SH-SY5Y (cell line): ENCODE data around the gene FOXD3.

Experiments
- GATA2 ChIP-seq: IDR thresholded peaks from 2 replicates; pipeline ENCODE4 v1.6.1; 2011; ENCODE audit warnings: mild to moderate bottlenecking, low read depth, low read length
- GATA3 ChIP-seq: IDR thresholded peaks from 2 replicates; pipeline ENCODE4 v1.6.1; 2011; ENCODE audit warnings: low read depth, mild to moderate bottlenecking, low read length, moderate library complexity

- TF ChIP-seq GATA3: no peak
- TF ChIP-seq GATA2: no peak
These were observed 837 bp downstream of the FOXD3 start for GRCh38 chr1:63322944-63323864.
